Heart left ventricle (tissue), 16 donors: ENCODE measurements around the gene TAS2R42. TPM values are rescaled to one million over a fixed set of nuclear protein-coding genes. Genes with fewer than 3 reads are reported as not detected.

Source experiments
- ATAC-seq, 4 donors: fragments of 200-7000 bp; cut with Tn5 transposase; one replicate each; pipeline ENCODE4 v1.9.1; 2020 to 2022; ENCODE audit warnings: moderate library complexity in 4 of 4, mild to moderate bottlenecking in 3 of 4, moderate number of reproducible peaks in 1 of 4
- DNase-seq, 5 donors: peaks; one replicate each; pipeline ENCODE4 v3.0.0-alpha.2; 2020
- H3K27ac ChIP-seq, 12 donors: fragments of 200-600 bp; sonication (generic) in 4 of 12; one replicate each; pipeline versions ENCODE4 v1.5.0 to v1.8.0; 2016 to 2022; ENCODE audit warnings: mild to moderate bottlenecking in 2 of 12
- H3K27me3 ChIP-seq, 9 donors: fragments of 200-600 bp; sonication (generic) in 2 of 9; one replicate each; pipeline versions ENCODE4 v1.5.1 to v1.8.0; 2016 to 2022; ENCODE audit warnings: mild to moderate bottlenecking in 3 of 9
- H3K36me3 ChIP-seq, 9 donors: fragments of 200-600 bp; sonication (generic) in 2 of 9; one replicate each; pipeline versions ENCODE4 v1.5.0 to v1.8.0; 2018 to 2022; ENCODE audit warnings: mild to moderate bottlenecking in 2 of 9
- H3K4me1 ChIP-seq, 12 donors: fragments of 200-600 bp; sonication (generic) in 4 of 12; one replicate each; pipeline versions ENCODE4 v1.5.0 to v1.8.0; 2016 to 2022; ENCODE audit warnings: mild to moderate bottlenecking in 3 of 12
- H3K4me3 ChIP-seq, 12 donors: fragments of 200-600 bp; sonication (generic) in 4 of 12; one replicate each; pipeline versions ENCODE4 v1.5.0 to v1.8.0; 2017 to 2022; ENCODE audit warnings: mild to moderate bottlenecking in 9 of 12, moderate library complexity in 4 of 12
- H3K9me3 ChIP-seq, 12 donors: fragments of 200-600 bp; sonication (generic) in 4 of 12; one replicate each; pipeline versions ENCODE4 v1.5.0 to v1.8.0; 2016 to 2022; ENCODE audit warnings: mild to moderate bottlenecking in 1 of 12
- POLR2A ChIP-seq, 2 donors: fragments of 450-650 bp; IDR thresholded peaks; one replicate each; pipeline ENCODE4 v1.6.1; 2017; ENCODE audit warnings: antibody characterized with exemption in 2 of 2, mild to moderate bottlenecking in 2 of 2, moderate library complexity in 2 of 2
- WGBS, 4 donors: extraction: QIAGEN DNeasy Blood & Tissue Kit in 2 of 4; methylation state at CpG; one replicate each; pipeline versions ENCODE4 v1.1.5 to v1.1.7; 2013 to 2018; 5-methylcytosine and 5-hydroxymethylcytosine counted together
- intact Hi-C, 10 donors: fragments of 100-400 bp; cut with DNase I; formaldehyde crosslinking; loops; one replicate each; pipeline versions ENCODE4 v1.11.1 to v1.14.2; 2022
- polyA plus RNA-seq, 2 donors: library from polyadenylated mRNA; stranded (reverse); fragments of 200-250 nt; gene quantifications; one replicate each; pipeline ENCODE4 v1.2.3, GENCODE V29; 2013
- total RNA-seq, 9 donors: library from RNA; depleted of rRNA in 2 of 9; stranded (reverse); fragments of >200 nt in 2 of 9; fragmentation: NEBNext Ultra II Directional in 3 of 9; extraction: Animal tissue kit (Norgen Biotek cat#: 25700) in 3 of 9; gene quantifications; one replicate each; pipeline versions ENCODE4 v1.1.0 to v1.2.4, GENCODE V29; 2016 to 2023
- TF ChIP-seq, protein P1 (sequence below), 12 donors: fragments of 200-600 bp; sonication (generic) in 4 of 12; IDR thresholded peaks; one replicate each; pipeline versions ENCODE4 v1.5.0 to v1.8.0; 2018 to 2022; ENCODE audit warnings: antibody characterized with exemption in 12 of 12, mild to moderate bottlenecking in 5 of 12
- donor health status: ischemic (EF 13 %, LVEDD 7.1; RV severe dilation, severe dysfunction).
- donor health status: healthy with polysubstance abuse.
- donor health status: DM: no; HTN: yes; CAD: no.
- donor health status: DM: no; HTN: no; CAD: no.
- donor health status: ischemic (EF 25% LVEDD 6.9; RV normal size, moderate dysfunction).
- donor health status: ischemic (EF 25% LVEDD 5.7; RV mildly dilated, moderate dysfunction).
- donor health status: healthy.
- donor health status: DM: yes; HTN: yes; CAD: no.
- donor health status: ischemic (EF 35%, LVEDD 5.7; RV mildly dilated, moderate dysfunction).
- donor health status: nonischemic (EF 11% LVEDD 7.7; RV severe dilation, severe dysfunction).
- donor health status: DM: yes; HTN: yes; CAD: no.
- donor health status: PGD.
- donor health status: ischemic (EF 29% LVEDD 5.4; RV normal size, mild dysfunction).
- donor health status: nonischemic (EF 23%, LVEDD 6.1; RV moderate dilation, normal function).

Gene TAS2R42
- total and polyA plus RNA-seq, 11 donors, result not detected

DNA sequence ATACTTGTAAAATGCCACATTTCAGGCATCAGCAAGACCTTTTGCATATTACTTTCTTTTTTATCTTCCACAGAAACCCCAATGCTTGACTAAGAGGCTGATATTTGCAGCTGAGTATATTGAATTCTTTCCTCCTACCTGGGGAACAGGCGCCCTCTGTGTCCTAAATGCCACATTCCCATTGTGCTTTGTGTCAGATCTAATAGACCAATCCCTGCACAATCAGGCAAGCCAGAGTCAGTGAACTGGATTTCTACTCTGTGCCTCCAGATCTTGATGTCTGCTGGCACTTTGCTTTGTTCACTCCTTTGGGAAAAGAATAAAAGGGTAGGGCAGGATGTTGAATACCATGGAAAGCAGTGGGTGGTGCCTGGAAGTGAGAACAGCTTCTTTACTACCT is 22.4 kb upstream of the TAS2R42 start:
- Histone ChIP-seq H3K4me3 (no peak overlapping the region), H3K4me1 (no peaks in the 10 kb centered on the region), H3K27ac (no peak overlapping the region), H3K27me3 (no peaks in the 10 kb centered on the region), H3K36me3 (no peaks in the 10 kb centered on the region), H3K9me3 (peaks cover 0 to 5% (median 0%) of the 10 kb centered on the region in 12 donors)
- TF ChIP-seq, protein P1, sequence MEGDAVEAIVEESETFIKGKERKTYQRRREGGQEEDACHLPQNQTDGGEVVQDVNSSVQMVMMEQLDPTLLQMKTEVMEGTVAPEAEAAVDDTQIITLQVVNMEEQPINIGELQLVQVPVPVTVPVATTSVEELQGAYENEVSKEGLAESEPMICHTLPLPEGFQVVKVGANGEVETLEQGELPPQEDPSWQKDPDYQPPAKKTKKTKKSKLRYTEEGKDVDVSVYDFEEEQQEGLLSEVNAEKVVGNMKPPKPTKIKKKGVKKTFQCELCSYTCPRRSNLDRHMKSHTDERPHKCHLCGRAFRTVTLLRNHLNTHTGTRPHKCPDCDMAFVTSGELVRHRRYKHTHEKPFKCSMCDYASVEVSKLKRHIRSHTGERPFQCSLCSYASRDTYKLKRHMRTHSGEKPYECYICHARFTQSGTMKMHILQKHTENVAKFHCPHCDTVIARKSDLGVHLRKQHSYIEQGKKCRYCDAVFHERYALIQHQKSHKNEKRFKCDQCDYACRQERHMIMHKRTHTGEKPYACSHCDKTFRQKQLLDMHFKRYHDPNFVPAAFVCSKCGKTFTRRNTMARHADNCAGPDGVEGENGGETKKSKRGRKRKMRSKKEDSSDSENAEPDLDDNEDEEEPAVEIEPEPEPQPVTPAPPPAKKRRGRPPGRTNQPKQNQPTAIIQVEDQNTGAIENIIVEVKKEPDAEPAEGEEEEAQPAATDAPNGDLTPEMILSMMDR (IDR thresholded peaks at IDR 0.05), result no peak
- no peak for TF ChIP-seq POLR2A (IDR thresholded peaks at IDR 0.05)
- DNase-seq (no peak), ATAC-seq (no peak)
- 48 to 75% (median 55%) methylated on average over 1 of the region's 1 CpG for WGBS, 4 donors
- intact Hi-C loops, result loop anchor here in 2 of 10 donors (10.0 kb wide), 2 partner anchors 244 to 276 kb away; no protein-coding TSS in a partner anchor

DNA sequence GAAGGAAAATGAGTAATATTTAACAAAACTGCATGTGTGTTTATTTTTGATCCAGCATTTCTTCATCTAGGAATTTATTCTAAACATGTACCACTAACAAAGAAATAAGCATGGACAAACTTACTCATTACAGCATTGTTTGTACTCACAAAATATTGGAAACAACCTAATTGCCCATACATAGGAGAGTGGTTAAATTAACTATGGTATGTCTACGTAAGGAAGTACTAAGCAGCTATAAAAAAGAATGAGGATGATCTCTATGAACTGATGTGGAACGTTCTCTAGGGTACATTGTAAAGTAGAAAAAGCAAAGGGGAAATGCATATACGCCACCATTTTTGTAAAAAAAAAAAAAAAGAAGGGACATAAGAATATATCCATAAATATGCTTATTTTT is 17.4 kb upstream of the TAS2R42 start:
- no peaks in the 10 kb centered on the region for H3K4me1 ChIP-seq
- no peaks in the 10 kb centered on the region for H3K27me3 ChIP-seq
- no peak for ATAC-seq
- no peaks in the 10 kb centered on the region for H3K36me3 ChIP-seq
- WGBS, 4 donors, result 84 to 94% (median 87%) methylated on average over 3 of the region's 3 CpGs
- peaks cover 0 to 9% (median 0%) of the 10 kb centered on the region in 12 donors for H3K9me3 ChIP-seq
- H3K27ac ChIP-seq, result no peak overlapping the region
- TF ChIP-seq, protein P1 (IDR thresholded peaks at IDR 0.05), result no peak
- no peak for TF ChIP-seq POLR2A (IDR thresholded peaks at IDR 0.05)
- no peak overlapping the region for H3K4me3 ChIP-seq
- intact Hi-C loops, result loop anchor here in 2 of 10 donors (5.0 to 10.0 kb wide), 3 partner anchors 239 to 432 kb away; no protein-coding TSS in a partner anchor
- no peak for DNase-seq

DNA sequence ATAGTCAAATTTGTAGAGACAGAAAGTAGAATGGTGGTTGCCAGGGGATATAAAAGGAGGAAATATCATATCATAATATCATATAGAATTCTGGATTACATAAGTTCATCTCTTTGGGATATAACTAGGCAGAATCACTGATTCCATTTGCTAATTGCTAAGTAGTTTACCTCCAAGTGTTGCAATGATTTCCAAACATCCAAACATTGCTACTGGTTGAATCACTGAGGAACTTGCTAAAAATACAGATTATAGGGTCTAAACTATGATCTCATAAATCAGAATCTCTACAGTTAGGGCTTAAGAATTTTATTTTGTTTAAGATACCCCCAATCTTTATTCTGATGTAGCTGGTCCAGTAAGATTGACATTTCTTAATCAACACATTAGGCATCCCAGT is 16.1 kb upstream of the TAS2R42 start:
- H3K36me3 ChIP-seq, result no peaks in the 10 kb centered on the region
- no peaks in the 10 kb centered on the region for H3K4me1 ChIP-seq
- no peak for TF ChIP-seq POLR2A (IDR thresholded peaks at IDR 0.05)
- TF ChIP-seq, protein P1 (IDR thresholded peaks at IDR 0.05), result no peak
- ATAC-seq (no peak), DNase-seq (no peak)
- H3K27me3 ChIP-seq, result no peaks in the 10 kb centered on the region
- intact Hi-C loops, result loop anchor here in 2 of 10 donors (5.0 to 10.0 kb wide), 3 partner anchors 238 to 431 kb away; no protein-coding TSS in a partner anchor
- H3K27ac ChIP-seq, result no peak overlapping the region
- H3K4me3 ChIP-seq, result no peak overlapping the region
- H3K9me3 ChIP-seq, result peaks cover 0 to 9% (median 0%) of the 10 kb centered on the region in 12 donors

DNA sequence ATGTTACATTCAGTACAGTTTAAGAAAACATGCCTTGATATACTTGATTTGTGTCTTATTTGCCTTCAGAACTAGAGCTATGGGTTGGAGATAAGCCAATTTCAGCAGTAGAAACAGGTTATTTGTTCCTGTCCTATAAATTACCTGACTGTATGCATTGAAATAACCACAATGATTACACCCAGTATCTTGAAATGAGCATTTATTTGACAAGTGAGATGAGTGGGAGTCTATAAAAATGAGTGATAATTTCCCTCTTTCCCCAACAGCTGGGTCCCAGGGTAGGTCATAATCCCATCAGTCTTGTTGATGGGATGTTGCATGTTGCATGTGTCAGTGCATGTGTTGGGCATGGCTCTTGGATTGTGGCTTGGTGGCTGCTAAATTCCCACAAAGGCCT is 3.7 kb downstream of the TAS2R42 start:
- TF ChIP-seq, protein P1 (IDR thresholded peaks at IDR 0.05), result no peak
- TF ChIP-seq POLR2A (IDR thresholded peaks at IDR 0.05), result no peak
- Histone ChIP-seq H3K27ac (no peak overlapping the region), H3K4me1 (no peaks in the 10 kb centered on the region), H3K27me3 (no peaks in the 10 kb centered on the region), H3K36me3 (no peaks in the 10 kb centered on the region), H3K4me3 (no peak overlapping the region), H3K9me3 (no peaks in the 10 kb centered on the region)
- no peak for DNase-seq
- intact Hi-C loops, result no loop called here
- ATAC-seq, result no peak
